Stomach (tissue), 9 donors: ENCODE data around the gene AP1M1. TPM values are rescaled to one million over a fixed set of nuclear protein-coding genes. Genes with fewer than 3 reads are reported as not detected.
A peak's percentile ranks its signal among the peaks of the same experiment; 100 is the strongest.

Experiments used
- DNase-seq, 2 donors: peaks; one replicate each; pipeline versions ENCODE4 v3.0.0 to v3.0.0-alpha.2; 2013 to 2019
- H3K27ac ChIP-seq, 5 donors: fragments of 200-600 bp in 4 of 5; sonication (generic) in 4 of 5; one replicate each; pipeline ENCODE4 v1.5.1; 2013 to 2019; ENCODE audit warnings: mild to moderate bottlenecking in 1 of 5, moderate library complexity in 1 of 5
- H3K27me3 ChIP-seq, 3 donors: fragments of 200-600 bp; sonication (generic); one replicate each; pipeline ENCODE4 v1.5.1; 2017 to 2019; ENCODE audit warnings: mixed run types in 1 of 3
- H3K36me3 ChIP-seq, 4 donors: fragments of 200-600 bp; sonication (generic); 1 replicate in 3 of 4; 2 replicates in 1 of 4; pipeline ENCODE4 v1.5.1; 2016 to 2019
- H3K4me1 ChIP-seq, 4 donors: fragments of 200-600 bp; sonication (generic); one replicate each; pipeline ENCODE4 v1.5.1; 2016 to 2019
- H3K4me3 ChIP-seq, 4 donors: fragments of 200-600 bp; sonication (generic) in 3 of 4; one replicate each; pipeline ENCODE4 v1.5.1; 2016 to 2019; ENCODE audit warnings: mild to moderate bottlenecking in 1 of 4
- H3K9me3 ChIP-seq, 4 donors: fragments of 200-600 bp; sonication (generic); one replicate each; pipeline ENCODE4 v1.5.1; 2016 to 2019
- EP300 ChIP-seq: sonication (generic); formaldehyde crosslinking; IDR thresholded peaks from one replicate; pipeline ENCODE4 v1.6.1; 2017; ENCODE audit warnings: antibody characterized with exemption
- POLR2A ChIP-seq, 4 donors: fragments of 450-650 bp; IDR thresholded peaks; one replicate each; pipeline ENCODE4 v1.6.1; 2016; ENCODE audit warnings: antibody characterized with exemption in 4 of 4, control low read depth in 2 of 4, mild to moderate bottlenecking in 1 of 4, moderate library complexity in 1 of 4
- POLR2AphosphoS5 ChIP-seq, 3 donors: sonication (generic); formaldehyde crosslinking; IDR thresholded peaks; one replicate each; pipeline ENCODE4 v1.6.1; 2016; ENCODE audit warnings: antibody characterized with exemption in 3 of 3
- WGBS, 5 donors: extraction: QIAGEN DNeasy Blood & Tissue Kit in 3 of 5; methylation state at CpG; one replicate each; pipeline versions ENCODE4 v1.1.5 to v1.1.7; 2013 to 2018; 5-methylcytosine and 5-hydroxymethylcytosine counted together
- intact Hi-C: fragments of 100-400 bp; cut with DNase I; formaldehyde crosslinking; loops from one replicate; pipeline ENCODE4 v1.15.1; 2023; ENCODE audit warnings: low total_unique reads
- polyA plus RNA-seq, 3 donors: library from polyadenylated mRNA; stranded (reverse); fragments of 200-250 nt; gene quantifications; one replicate each; pipeline ENCODE4 v1.2.3, GENCODE V29; 2013
- total RNA-seq, 5 donors: library from RNA; depleted of rRNA; stranded (reverse); fragments of >200 nt; gene quantifications; one replicate each; pipeline versions ENCODE4 v1.1.0 to v1.2.3, GENCODE V29; 2014 to 2016
- TF ChIP-seq, protein P1 (sequence below), 7 experiments: fragments of 450-650 bp in 4 of 7; fragments of 200-600 bp in 3 of 7; sonication (generic) in 3 of 7; IDR thresholded peaks; one replicate each; pipeline ENCODE4 v1.5.1; 2016 to 2019; ENCODE audit warnings: antibody characterized with exemption in 7 of 7, control low read depth in 2 of 7, mild to moderate bottlenecking in 1 of 7
- donor health status: healthy with polysubstance abuse.
- donor health status: Bipolar disorder and iron deficiency.
- donor health status: healthy.

Gene AP1M1
- total and polyA plus RNA-seq, 8 donors, result 2.0 to 92.4 (median 28.7) TPM

DNA sequence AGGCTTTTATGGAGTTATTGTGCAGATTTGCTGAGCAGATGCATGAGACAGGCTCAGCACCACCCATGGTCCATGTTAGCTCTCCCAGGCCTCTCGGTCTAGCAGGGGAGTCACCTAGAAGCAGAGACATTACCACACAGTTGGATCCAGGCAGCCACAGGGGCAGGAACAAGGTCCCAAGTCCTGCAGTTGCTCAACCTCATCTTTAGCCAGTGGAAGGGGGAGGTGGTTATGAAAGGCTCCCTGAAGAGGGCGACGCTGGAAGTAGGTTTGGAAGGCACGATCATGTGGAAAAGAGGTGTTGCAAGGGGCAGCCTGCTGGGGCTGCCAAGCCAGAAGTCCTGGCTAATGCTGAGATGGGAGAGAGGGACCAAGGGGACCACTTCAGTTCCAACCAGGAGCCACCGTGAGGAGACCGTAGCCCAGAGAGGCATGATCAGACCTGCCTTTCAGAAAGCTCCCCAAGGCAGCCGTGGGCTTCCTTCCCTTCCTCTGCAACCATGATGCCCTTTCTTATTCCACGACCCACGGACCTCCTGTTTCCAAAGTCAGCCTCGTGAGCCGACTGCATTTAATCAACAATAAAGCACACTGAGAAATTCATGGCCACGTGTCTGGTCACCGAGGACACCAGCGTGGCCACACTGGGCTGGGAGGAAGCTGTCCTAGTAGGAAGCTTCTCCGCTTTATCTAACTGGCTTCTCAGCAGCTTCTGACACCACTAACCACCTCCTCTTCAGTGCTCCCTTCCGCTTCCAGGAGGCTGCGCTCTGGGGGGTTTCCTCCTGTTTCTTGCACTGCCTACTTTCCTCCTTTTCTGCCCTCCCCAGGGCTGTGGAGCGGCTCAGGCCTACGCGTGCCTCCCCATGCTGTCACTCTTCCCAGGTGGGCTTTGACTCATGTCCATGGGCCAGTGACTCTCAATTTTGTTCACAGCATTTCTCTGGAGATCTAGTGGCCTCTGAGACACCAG, 2.6 kb downstream of the AP1M1 start:
- peak in 1 of 2 donors; percentile 64 for DNase-seq
- TF ChIP-seq POLR2AphosphoS5 (IDR thresholded peaks at IDR 0.05) (peak in 1 of 3 donors; percentile 11), POLR2A (IDR thresholded peaks at IDR 0.05) (no peak)
- peaks cover 24 to 72% (median 54%) of the 10 kb centered on the region in 4 donors for H3K4me1 ChIP-seq
- intact Hi-C loops, result no loop called here
- H3K36me3 ChIP-seq, result peaks cover 35 to 55% (median 47%) of the 10 kb centered on the region in 4 donors
- WGBS, 5 donors, result 77 to 84% (median 80%) methylated on average over 19 to 20 of the region's 20 CpGs
- H3K9me3 ChIP-seq, result no peaks in the 10 kb centered on the region
- no peak overlapping the region for H3K4me3 ChIP-seq
- peak overlapping the region in 4 of 5 donors; percentile 16 to 87 (median 86) for H3K27ac ChIP-seq
- H3K27me3 ChIP-seq, result no peaks in the 10 kb centered on the region

DNA sequence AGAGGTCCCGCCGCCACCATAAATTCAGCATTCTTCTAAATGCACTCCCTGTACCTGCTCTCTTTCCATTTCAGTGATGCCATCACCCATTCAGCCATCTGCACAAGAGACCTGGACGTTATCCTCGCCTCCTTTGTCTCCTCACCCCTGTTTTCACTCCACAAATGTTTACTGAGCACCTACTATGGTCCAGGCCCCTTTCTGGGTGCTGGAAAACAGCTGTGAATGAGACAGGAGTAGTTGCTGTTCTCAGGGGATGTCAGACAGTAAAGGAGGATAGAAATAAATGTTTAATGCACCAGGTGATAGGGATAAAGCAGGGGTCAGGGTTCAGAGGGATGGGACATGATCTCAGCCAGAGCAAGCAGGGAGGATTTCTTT, 3.3 kb downstream of the AP1M1 start:
- Histone ChIP-seq H3K4me3 (no peak overlapping the region), H3K9me3 (no peaks in the 10 kb centered on the region), H3K27me3 (no peaks in the 10 kb centered on the region), H3K27ac (no peak overlapping the region), H3K36me3 (peaks cover 41 to 61% (median 54%) of the 10 kb centered on the region in 4 donors), H3K4me1 (peaks cover 24 to 72% (median 57%) of the 10 kb centered on the region in 4 donors)
- intact Hi-C loops, result no loop called here
- TF ChIP-seq EP300 (no peak), POLR2A (IDR thresholded peaks at IDR 0.05) (no peak), POLR2AphosphoS5 (IDR thresholded peaks at IDR 0.05) (no peak)
- TF ChIP-seq, protein P1, sequence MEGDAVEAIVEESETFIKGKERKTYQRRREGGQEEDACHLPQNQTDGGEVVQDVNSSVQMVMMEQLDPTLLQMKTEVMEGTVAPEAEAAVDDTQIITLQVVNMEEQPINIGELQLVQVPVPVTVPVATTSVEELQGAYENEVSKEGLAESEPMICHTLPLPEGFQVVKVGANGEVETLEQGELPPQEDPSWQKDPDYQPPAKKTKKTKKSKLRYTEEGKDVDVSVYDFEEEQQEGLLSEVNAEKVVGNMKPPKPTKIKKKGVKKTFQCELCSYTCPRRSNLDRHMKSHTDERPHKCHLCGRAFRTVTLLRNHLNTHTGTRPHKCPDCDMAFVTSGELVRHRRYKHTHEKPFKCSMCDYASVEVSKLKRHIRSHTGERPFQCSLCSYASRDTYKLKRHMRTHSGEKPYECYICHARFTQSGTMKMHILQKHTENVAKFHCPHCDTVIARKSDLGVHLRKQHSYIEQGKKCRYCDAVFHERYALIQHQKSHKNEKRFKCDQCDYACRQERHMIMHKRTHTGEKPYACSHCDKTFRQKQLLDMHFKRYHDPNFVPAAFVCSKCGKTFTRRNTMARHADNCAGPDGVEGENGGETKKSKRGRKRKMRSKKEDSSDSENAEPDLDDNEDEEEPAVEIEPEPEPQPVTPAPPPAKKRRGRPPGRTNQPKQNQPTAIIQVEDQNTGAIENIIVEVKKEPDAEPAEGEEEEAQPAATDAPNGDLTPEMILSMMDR (IDR thresholded peaks at IDR 0.05), result no peak
- WGBS, 5 donors, result 83 to 94% (median 91%) methylated on average over 4 of the region's 4 CpGs
- no peak for DNase-seq

DNA sequence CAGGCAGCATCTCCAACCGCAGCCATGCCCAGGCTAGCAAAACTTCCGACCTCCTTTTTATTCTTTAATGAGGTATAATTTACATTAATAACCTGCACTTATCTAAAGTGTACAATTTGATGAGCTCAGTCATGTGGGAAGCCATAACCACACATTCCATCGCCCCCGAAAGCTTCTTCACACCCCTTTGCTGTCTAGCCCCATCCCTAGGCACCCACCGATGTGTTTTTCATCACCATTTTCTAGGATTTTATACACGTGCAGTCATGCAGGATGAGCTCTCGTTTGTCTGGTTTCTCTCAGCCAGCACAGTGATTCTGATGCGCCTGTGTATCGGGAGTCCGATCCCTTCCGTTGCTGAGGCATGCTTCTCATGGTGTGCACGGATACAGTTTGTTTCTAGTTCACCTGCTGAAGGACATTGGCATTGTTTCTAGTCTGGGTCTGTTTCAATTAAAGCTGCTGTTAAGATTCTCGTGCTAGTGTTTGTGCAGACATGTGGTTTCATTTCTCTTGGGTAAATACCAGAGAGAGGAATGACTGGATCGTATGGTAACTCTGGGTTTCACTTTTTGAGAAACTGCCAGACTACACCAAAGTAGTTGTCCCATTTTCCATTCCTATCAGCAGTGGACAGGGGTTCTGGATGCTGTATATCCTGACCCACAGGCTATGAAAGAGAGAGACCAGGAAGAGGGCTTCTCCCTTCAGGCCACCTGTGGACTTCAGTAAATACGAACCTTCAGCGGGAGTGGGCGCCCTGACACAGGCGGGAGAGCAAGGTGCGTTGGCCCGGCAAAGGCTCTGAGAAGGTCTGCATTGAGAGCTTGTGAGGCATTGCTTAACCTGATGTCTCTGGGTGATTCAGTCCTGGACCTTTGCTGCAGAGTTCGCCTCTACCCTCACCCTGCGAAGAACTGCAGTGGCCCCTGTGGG, 4.9 kb downstream of the AP1M1 start:
- H3K9me3 ChIP-seq, result no peaks in the 10 kb centered on the region
- H3K4me3 ChIP-seq, result no peak overlapping the region
- WGBS, 5 donors, result 75 to 81% (median 78%) methylated on average over 21 to 22 of the region's 22 CpGs
- no peak for TF ChIP-seq POLR2A (IDR thresholded peaks at IDR 0.05)
- TF ChIP-seq POLR2AphosphoS5 (IDR thresholded peaks at IDR 0.05), result no peak
- no peak for TF ChIP-seq EP300
- TF ChIP-seq, protein P1 (IDR thresholded peaks at IDR 0.05), result no peak
- H3K27ac ChIP-seq, result no peak overlapping the region
- intact Hi-C loops, result no loop called here
- H3K36me3 ChIP-seq, result peaks cover 51 to 77% (median 70%) of the 10 kb centered on the region in 4 donors
- H3K4me1 ChIP-seq, result peaks cover 16 to 57% (median 44%) of the 10 kb centered on the region in 4 donors
- H3K27me3 ChIP-seq, result no peaks in the 10 kb centered on the region
- DNase-seq, result peak in 1 of 2 donors; percentile 12

DNA sequence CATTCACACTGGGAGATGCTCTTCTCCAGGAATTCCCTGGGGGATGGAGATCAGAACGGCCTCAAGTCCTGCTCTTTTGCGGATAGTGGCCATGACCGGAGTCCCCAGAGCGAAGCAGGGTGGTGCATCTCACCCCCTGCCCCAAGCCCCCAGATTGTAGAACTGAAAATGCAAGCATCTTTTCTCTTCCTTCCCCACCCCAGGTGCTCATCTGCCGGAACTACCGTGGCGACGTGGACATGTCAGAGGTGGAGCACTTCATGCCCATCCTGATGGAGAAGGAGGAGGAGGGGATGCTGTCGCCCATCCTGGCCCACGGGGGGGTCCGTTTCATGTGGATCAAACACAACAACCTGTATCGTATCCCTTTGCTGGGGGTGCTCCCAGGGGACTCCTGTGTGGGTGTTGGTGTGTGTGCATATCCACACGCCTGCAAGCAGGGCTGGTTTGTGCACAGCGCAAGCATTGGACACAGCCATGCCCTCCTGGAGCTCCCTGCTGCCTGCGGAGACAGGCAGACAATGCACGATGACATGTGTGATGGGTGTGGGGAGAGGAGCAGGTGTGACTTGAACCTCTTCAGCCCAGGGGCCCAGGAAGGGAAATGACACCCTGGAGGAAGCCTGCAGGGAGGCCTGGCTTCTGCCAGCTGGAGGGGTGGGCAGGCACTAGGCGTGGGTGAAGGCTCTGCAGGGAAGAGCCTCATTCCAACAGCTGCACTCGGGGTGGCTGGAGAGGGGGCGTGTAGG, 5.7 kb downstream of the AP1M1 start:
- intact Hi-C loops, result no loop called here
- WGBS, 5 donors, result 90 to 94% (median 92%) methylated on average over 14 to 19 of the region's 19 CpGs
- peak in 1 of 2 donors; percentile 4 for DNase-seq
- TF ChIP-seq POLR2AphosphoS5 (IDR thresholded peaks at IDR 0.05) (no peak), EP300 (no peak), POLR2A (IDR thresholded peaks at IDR 0.05) (no peak)
- TF ChIP-seq, protein P1 (IDR thresholded peaks at IDR 0.05), result no peak
- Histone ChIP-seq H3K4me1 (peaks cover 15 to 53% (median 39%) of the 10 kb centered on the region in 4 donors), H3K4me3 (no peak overlapping the region), H3K9me3 (no peaks in the 10 kb centered on the region), H3K27ac (no peak overlapping the region), H3K27me3 (no peaks in the 10 kb centered on the region), H3K36me3 (peaks cover 59 to 86% (median 78%) of the 10 kb centered on the region in 4 donors)
